DMS53 treated with DMSO at 0.1 percent for 48 hours (cell line): Measurements from ENCODE around the gene TMEM117.

Experiments used
- DNase-seq: peaks from one replicate; lab custom pipeline; 2025; ENCODE audit not compliant: unreplicated experiment; lab: John Stamatoyannopoulos, UW

TMEM117 gene

DNA sequence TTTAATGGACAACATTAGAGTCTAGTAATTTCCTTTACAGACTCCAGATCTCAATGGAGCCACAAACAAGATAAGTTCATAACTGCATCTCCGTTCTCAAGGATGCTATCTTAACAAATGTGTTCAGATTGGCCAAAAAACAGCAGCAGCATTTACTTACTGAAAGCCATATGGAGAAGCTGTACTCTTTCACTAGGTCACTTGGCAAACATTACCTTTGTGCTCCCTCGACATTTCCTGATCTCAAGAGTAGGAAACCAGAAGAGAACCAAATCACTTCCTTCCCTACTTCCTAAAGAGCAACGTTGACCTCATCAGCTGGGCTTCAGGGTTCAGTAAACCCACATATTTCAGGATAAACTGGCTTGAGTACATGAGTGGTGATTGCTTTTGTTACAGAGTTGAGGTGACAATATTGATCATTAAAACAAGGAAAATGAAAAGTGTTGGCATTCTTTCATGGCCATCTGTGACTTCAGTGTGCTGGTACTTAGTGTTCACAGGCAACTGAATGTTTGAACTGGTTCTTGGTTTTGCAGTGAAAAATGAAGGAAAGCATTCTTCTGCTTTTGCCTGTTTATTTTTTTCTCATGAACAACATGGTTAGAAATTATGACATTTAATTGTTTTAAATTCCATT lies 449.6 kb downstream of the TMEM117 start:
- DNase-seq: no peak

DNA sequence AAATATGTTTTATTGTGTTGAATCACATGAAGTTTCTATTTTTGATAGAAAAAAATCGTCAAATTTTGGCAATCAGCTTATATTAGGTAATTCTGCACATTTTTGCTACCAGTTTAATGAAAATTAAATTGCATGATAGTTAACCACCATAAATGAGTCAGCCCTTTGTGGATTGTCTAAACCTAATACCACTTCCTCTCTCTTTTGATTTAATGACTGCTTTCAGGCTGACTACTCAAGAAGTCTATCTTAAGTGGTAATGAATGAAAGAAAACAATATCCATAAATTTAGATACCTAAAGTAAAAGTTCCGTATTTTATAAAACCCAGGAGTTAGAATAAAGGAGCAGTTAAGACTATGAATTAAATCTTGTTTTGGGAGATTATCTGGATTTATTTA lies 450.5 kb downstream of the TMEM117 start:
- no peak for DNase-seq

DNA sequence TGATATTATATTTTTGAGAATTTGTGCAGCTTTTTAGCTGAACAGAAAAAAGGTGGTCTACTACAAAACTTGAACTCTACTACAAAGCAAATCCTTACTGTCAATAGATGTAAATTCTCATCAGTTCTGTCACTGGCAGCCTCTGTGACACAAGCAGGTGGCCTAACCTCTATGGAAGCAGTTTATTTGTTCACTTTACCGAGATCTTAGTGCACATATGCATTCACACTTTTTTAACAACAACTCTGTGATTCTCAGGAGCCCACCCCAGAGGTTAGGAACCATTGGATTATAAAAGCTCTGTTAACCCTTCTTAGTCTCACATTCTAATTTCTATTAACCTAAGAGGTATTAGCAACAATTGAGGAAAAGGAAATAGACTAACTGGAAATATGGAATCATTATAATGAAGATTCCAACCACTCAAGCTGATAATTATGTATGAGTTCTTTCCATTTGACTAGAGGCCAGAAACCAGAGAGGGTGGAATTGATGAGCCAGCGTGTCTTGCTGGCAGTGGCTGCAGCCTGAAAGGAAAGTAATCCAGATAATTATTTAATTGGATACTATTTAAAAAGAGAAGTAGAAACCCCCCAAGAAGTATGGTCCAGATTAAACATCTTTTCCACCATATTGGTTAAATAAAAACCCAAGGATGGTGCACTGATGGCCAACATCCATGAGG lies 451.1 kb downstream of the TMEM117 start:
- no peak for DNase-seq

DNA sequence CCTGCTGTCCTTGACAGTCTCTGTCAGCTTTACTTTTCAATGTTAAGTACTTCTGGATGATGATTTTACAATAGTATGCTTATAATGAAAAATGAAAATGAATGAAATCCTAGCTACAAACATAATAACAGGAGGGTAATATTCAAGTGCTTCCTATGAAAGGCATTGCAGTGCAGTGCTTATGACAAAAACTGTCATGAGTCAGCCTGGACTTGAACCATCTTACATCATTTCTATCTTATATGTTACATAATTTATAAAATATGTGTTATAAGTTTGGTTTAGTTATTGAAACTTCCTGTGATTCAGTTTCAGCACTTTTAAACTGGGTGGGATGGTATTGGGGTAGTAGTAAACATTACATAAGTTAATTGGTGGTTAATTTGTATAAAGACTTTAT lies 451.7 kb downstream of the TMEM117 start:
- no peak for DNase-seq

DNA sequence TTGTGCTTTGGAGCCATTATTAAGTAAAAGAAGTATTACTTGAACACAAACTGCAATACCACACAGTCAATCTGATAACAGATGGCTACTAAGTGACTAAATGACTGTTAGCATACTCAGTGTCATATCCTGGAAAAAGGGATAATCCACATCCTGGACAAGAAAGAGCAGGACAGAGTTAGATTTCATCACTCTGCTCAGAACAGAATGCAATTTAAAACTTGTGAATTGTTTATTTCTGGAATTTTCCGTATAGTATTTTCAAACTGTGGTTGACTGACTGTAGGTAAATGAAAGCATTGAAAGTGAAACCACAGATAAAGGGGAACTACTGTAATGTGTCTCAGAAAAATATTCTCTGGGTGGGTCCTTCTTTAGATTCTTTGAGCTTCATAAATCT lies 458.8 kb downstream of the TMEM117 start:
- no peak for DNase-seq

DNA sequence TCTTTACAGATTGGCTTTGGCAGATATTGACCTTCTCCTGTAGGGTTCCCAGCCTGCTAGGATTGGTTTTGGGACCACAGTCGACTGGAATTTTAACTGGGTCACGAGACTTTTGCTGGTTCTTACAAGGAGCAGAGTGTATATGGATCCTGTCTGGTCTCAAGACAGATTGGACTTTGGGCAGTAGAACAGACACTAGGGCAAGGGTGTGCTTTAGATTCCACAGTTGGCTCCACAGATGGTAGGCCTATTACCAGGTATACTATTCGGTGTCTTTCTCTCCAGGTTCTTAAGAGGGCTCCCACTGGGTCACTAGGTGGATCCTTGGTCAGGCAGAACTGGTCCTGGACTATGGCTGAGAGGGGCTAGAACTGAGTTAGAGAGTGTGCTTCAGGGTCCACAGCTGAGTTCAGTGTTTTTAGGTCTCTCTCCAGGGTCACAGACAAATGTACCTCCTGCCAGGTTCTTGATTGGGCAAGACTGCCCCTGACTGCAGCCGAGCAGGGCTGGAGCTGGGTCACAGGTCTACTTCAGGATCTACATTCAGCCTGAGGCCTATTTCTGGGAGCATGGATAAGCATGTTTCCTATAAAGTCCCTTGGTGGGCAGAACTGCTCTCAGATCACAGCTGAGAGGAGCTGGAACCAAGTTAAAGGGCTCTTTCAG lies 460.2 kb downstream of the TMEM117 start:
- no peak for DNase-seq

DNA sequence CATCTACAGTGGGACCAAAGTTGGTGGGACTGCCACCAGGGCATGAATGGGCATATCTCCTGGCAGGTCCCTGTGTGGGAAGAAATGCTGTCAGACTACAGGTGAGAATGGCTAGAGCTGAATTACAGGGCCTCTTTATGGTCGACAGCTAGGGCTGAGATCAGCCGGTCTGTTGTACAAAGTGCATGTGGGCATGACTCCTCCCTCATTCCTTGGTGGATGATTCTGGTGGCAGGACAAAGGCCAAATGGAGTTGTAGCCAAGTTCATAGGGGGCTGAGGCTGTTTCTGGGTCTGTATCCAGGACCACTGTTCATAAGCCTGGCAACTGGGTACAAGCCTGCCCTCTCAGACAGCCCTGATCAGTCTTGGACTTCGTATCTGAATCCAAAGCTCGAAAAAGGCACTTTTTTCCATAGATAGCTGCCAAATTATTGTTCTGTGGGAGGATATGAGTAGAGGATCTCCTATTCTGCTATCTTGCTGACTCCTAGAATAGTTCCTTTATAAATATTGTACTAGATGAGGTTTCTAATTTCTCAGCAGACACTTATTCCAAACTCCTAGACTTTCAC lies 460.8 kb downstream of the TMEM117 start:
- no peak for DNase-seq

DNA sequence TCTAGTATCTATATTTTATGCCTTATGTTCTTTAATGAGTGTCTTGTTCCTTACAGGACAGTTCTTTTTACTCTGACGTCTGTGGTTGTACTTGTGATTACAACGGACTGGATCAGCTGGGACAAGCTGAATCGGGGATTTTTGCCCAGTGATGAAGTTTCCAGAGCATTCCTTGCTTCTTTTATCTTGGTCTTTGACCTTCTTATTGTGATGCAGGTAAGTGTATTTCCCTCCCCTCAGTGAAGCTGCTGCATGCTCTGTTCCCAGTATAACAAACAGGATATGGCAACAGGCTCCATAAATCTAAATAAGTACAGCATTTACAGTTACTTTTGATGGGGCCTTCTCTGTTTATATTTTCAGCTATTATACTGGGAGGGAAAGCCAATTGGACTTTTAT lies 463.6 kb downstream of the TMEM117 start:
- DNase-seq: no peak

DNA sequence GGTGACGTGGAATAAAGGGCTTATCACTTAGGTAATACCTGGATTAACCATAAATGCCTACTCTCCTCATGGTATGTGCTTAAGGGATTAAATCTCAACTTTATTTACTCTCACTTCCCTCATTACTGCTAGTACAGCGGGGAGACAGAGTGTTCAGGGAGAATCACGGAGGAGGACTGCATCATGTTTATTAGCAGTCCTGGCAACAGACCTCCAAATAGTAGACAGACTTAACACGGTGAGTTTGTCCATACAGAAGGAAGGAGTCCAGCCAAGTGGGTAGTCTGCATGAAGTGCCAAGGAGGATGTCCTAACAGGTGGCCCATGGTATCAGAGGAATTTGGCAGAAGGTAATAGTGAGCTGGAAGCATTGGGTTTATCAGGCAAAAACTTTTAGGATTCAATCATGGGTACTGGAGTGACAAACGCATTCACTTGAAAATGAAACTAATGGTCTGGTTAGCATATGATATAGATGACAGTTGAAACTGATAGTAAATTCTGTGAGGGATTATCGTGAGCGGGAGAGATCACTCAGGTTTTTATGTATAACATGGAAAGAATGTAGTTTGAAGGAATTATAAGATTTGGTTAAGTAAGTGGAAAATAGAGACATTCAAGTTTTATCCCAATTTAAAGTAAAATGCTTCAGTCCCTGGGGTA lies 471.8 kb downstream of the TMEM117 start:
- no peak for DNase-seq

DNA sequence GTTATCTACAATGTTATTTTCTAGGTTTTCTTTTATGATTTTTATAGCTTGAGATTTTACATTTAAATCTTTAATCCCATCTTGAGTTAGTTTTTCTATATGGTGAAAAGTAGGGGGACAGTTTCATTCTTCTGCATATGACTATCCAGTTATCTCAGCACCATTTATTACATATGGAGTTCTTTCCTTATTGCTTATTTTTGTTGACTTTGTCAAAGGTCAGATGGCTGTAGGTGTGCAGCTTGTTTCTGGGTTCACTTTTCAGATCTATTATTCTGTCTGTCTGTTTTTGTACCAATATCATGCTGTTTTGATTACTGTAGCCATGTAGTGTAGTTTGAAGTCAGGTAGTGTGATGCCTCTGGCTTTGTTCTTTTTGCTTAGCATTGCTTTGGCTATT lies 477.3 kb downstream of the TMEM117 start:
- no peak for DNase-seq

DNA sequence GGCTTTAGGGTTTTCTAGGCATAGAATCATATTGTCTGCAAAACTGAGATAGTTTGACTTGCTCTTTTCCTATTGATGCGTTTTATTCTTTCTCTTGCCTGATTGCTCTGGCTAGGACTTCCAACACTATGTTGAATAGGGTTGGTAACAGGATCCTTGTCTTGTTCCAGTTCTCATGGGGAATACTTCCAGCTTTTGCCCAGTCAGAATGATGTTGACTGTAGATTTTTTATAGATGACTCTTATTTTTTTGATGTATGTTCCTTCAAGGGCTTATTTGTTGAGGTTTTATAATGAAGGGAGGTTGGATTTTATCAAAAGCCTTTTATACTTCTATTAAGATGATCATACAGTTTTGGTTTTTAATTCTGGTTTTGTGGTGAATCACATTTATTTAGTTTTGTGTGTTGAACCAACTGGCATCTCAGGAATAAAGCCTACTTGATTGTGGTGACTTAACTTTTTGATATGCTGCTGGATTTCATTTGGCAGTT lies 478.2 kb downstream of the TMEM117 start:
- no peak for DNase-seq

DNA sequence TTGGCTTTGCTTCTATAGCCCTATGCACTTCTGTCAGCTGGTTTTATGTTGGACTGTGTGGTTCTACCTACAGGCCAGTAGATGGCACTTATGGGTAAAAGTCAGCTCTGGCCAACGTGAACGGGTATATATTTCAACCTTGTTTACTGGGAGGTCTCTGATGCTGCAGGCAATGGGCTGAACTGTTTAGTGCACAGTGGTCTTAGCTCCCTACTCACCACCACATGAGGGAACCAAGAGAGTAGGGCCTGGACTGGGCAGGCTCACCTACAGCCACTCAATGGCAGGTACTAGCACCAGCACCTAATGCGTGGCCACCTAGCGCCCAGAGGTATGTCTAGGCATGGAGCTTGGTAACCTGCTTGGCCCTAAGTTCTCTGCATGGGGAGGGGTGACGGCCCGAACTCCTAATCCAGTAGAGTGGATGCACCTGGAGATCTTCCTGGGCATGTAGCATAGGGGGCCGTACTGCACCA lies 481.8 kb downstream of the TMEM117 start:
- DNase-seq: peak; percentile 66

DNA sequence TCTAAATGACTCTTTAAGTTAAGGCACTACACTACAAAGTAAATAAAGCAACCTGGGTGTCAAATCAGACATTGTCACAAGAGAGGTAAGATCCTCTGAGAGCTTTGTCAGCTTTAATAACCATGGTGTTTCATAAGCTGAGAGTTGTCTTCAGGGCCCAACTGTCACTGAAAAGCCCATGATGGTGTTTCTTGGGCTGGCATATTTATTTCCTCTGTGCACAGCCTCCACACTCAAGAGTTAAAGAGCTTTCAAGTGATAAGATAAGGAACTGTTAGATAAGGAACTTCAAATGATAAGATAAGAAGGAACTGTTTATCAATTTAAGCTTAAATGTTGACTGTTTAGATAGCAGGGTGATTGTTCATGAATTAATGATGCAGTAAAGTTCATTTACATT lies 495.4 kb downstream of the TMEM117 start:
- DNase-seq: no peak

DNA sequence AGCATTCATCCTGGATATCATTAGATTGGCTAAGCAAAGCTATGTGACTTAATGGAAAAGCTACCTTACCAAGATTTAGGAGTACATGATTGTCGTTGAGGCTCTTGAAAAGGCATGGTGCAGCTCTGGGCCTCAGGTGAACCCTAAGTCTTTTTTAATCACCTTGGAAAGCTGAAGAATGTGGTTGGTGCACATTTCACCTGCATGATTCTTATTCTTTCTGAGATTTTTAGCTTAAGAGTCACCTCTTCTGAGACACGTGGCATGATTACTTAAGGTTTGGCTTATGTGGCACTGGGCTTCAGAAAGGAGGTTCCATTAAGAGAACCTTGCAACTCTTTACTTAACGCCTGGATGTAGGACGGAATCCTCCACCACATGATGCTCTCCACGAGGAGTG lies 498.5 kb downstream of the TMEM117 start:
- DNase-seq: no peak

DNA sequence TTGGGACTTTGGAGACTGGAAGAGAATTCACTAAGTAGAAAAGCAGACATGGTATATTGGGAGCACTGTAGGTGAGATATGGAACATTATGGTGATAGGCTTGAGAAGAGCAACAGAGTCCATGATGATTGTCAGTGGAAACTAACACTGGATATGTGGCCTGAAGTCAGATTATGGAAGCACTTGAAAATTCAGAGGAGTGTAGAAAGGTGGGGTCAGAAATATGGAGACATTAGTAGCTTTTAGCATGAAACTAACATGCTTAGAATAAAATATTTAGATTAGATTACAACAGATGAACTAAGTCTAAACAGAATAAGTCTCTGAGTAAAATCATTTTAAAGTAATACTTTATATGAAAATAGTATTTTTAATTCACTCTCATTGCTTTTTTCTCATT lies 499.1 kb downstream of the TMEM117 start:
- no peak for DNase-seq

DNA sequence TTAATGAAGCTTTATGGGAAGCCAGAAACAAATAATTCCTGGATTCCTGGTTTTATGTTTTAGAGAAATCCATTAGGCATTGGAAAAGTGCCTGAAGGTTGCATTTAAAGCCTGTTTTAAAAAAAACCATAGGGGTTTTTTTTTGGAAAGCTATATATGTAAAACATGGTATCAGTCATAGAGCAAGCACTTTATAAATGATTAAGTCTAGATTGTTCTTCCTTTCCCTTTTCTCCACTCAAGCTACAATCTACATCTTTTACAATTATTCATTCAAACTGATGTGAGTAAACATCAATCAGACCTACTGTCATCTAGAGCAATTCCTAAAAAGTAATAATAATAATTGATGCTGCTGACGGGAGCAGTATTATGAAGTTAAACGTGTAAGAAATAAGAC lies 500.7 kb downstream of the TMEM117 start:
- DNase-seq: no peak

DNA sequence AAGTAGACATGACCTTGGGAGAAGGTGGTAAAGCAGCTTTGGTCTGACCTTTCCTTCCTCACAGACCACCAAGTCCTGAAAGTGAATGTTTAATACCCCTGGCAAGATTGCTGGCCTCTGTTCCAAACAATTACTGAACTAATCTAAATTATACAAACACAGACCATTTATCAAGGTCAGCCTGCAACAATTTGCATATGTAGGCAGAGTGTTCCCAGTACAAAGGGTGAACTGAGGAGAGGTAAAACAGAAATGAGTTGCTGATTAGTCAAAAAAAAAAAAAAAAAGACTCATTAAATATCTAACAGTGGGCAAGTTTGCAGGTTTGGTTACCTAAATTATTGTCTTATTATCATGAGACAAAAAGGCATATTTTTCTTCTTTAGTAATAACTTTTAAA lies 506.5 kb downstream of the TMEM117 start:
- DNase-seq: no peak

DNA sequence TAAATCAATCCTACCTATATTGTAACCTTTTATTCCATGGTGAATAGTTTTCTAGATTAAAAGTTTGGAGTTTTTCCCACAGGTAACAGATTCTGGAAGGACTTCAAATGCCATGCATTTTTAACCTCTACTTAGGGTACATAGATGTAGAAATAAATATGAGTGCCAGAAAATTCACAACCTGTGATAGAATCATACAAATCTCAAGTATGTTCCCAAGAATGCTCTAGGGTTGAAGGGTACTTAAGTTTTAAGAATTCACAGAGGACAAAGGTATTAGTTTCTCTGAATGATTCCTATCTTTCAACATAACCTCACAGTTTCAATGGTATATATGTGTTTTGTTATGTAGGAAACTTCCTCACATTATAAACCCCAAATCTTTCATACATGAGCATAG lies 511.3 kb downstream of the TMEM117 start:
- no peak for DNase-seq

DNA sequence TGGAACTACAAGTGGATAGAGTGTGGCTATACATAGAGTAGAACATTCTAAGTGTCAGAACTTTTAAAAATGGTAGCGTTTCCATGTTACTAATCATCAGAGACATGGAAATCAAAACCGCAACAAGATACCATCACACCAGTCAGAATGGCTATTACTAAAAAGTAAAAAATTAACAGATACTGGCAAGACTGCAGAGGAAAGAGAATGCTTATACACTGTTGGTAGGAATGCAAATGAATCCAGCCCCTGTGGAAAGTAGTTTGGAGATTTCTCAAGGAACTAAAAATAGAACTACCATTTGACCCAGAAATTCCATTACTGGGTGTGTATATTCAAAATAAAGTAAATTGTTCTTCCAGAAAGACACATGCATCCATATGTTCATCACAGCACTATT lies 521.6 kb downstream of the TMEM117 start:
- DNase-seq: no peak

DNA sequence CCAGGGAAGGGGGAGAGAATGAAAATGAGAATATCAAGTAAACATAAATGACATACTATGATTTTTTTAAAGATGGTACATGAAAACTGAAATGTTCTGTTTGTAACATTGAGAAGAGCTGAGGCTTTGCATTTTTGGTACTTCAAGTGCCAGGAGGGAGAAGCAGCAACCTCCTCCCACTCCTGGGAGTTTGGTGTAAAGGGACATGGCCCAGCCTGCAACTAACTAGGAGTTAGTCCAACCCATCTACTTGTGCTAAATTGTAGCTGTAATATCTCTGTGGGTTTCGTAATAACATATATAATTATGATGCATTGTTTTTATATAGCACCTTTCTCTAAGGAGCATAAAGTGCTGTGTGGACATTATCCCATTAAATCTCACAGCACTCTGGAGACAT lies 522.8 kb downstream of the TMEM117 start:
- DNase-seq: no peak

DNA sequence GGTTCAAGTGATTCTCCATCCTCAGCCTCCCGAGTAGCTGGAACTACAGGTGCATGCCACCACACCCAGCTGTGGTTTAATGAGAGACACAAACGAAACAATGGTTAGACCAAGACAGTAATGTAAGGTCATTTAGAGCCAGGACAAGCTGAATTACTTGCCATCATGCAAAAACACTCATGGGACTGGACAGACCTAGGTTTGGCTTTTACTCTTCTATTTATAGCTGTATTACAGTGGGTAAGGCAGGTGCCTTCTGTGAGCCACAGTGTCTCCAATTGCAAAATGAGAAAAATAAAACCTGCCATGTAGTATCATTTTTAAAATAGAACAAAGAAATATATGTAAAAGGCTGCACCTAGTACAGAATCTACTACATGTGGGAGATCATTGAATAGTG lies 527.1 kb downstream of the TMEM117 start:
- no peak for DNase-seq
